ENCODE data around the gene RAB25. TPM values are rescaled to one million over a fixed set of nuclear protein-coding genes. Genes with fewer than 3 reads are reported as not detected.

Gene RAB25
- total RNA-seq, 2 experiments from 2014 or later, result not detected

GRCh38 chr1:156064615-156065014, 3.7 kb downstream of the RAB25 start:
- Histone ChIP-seq H3K4me1 (ENCODE audit: insufficient read depth, low read length, poor library complexity, severe bottlenecking) (no peaks in the 10 kb centered on the region), H3K4me2 (ENCODE audit: low read length) (no peak overlapping the region), H3K9me2 (ENCODE audit: insufficient read depth, low read length) (no peaks in the 10 kb centered on the region), H2AFZ (ENCODE audit: low read length) (no peak overlapping the region), H3K79me2 (ENCODE audit: insufficient read depth, low read depth, low read length) (no peaks in the 10 kb centered on the region), H3K27ac (ENCODE audit: low read depth, low read length, poor library complexity, severe bottlenecking) (no peak overlapping the region), H3K4me3 (ENCODE audit: low read depth, low read length, poor library complexity, severe bottlenecking) (no peak overlapping the region), H4K20me1 (ENCODE audit: insufficient read depth, low read length) (no peaks in the 10 kb centered on the region), H3K9me3 (ENCODE audit: low read length) (no peaks in the 10 kb centered on the region), H3K36me3 (ENCODE audit: insufficient read depth, low read length) (no peaks in the 10 kb centered on the region)
- ChIA-PET CTCF (ENCODE audit: unreplicated experiment) (interaction anchor here (1.0 kb wide), 1 partner anchor 75 kb away, joined by 3 read pairs; no protein-coding TSS in a partner anchor), POLR2A (no interaction called here)
- no peak for DNase-seq (ENCODE audit: low spot score)
- no TSS peak for BruUV-seq (replicated peaks)
- intact Hi-C loops (cut with micrococcal nuclease; ENCODE audit: unreplicated experiment), result no loop called here
- no peak for TF ChIP-seq EZH2phosphoT487 (IDR thresholded peaks at IDR 0.05; ENCODE audit: borderline replicate concordance, low read depth, low read length)

GRCh38 chr1:156065212-156065611, 4.3 kb downstream of the RAB25 start:
- Histone ChIP-seq H3K4me3 (ENCODE audit: low read depth, low read length, poor library complexity, severe bottlenecking) (no peak overlapping the region), H2AFZ (ENCODE audit: low read length) (no peak overlapping the region), H3K9me3 (ENCODE audit: low read length) (no peaks in the 10 kb centered on the region), H3K9me2 (ENCODE audit: insufficient read depth, low read length) (no peaks in the 10 kb centered on the region), H3K4me2 (ENCODE audit: low read length) (no peak overlapping the region), H3K79me2 (ENCODE audit: insufficient read depth, low read depth, low read length) (no peaks in the 10 kb centered on the region), H3K36me3 (ENCODE audit: insufficient read depth, low read length) (no peaks in the 10 kb centered on the region), H3K27ac (ENCODE audit: low read depth, low read length, poor library complexity, severe bottlenecking) (no peak overlapping the region), H4K20me1 (ENCODE audit: insufficient read depth, low read length) (no peaks in the 10 kb centered on the region), H3K4me1 (ENCODE audit: insufficient read depth, low read length, poor library complexity, severe bottlenecking) (no peaks in the 10 kb centered on the region)
- ChIA-PET CTCF (ENCODE audit: unreplicated experiment) (interaction anchor here (1.0 to 1.8 kb wide), 2 partner anchors 76 to 127 kb away, joined by 3 to 4 read pairs; no protein-coding TSS in a partner anchor), POLR2A (no interaction called here)
- intact Hi-C loops (cut with micrococcal nuclease; ENCODE audit: unreplicated experiment), result no loop called here
- BruUV-seq (replicated peaks), result no TSS peak
- TF ChIP-seq, protein P1, sequence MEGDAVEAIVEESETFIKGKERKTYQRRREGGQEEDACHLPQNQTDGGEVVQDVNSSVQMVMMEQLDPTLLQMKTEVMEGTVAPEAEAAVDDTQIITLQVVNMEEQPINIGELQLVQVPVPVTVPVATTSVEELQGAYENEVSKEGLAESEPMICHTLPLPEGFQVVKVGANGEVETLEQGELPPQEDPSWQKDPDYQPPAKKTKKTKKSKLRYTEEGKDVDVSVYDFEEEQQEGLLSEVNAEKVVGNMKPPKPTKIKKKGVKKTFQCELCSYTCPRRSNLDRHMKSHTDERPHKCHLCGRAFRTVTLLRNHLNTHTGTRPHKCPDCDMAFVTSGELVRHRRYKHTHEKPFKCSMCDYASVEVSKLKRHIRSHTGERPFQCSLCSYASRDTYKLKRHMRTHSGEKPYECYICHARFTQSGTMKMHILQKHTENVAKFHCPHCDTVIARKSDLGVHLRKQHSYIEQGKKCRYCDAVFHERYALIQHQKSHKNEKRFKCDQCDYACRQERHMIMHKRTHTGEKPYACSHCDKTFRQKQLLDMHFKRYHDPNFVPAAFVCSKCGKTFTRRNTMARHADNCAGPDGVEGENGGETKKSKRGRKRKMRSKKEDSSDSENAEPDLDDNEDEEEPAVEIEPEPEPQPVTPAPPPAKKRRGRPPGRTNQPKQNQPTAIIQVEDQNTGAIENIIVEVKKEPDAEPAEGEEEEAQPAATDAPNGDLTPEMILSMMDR (conservative IDR thresholded peaks at IDR 0.05; ENCODE audit: low read length), result no peak
- TF ChIP-seq EZH2phosphoT487 (IDR thresholded peaks at IDR 0.05; ENCODE audit: borderline replicate concordance, low read depth, low read length), result no peak
- no peak for DNase-seq (ENCODE audit: low spot score)

DNA sequence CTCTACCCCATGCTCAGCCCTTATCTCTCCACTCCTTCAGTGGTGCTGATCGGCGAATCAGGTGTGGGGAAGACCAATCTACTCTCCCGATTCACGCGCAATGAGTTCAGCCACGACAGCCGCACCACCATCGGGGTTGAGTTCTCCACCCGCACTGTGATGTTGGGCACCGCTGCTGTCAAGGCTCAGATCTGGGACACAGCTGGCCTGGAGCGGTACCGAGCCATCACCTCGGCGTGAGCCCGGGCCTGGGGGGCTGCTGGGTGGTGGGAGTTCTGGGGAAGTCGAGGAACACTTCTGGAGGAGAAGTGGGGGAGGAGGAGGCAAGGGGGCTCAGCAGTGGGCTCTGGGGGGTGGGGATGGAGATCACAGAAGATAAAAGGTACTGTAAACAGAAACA, 4.9 kb downstream of the RAB25 start:
- Histone ChIP-seq H3K36me3 (ENCODE audit: insufficient read depth, low read length) (no peaks in the 10 kb centered on the region), H3K27ac (ENCODE audit: low read depth, low read length, poor library complexity, severe bottlenecking) (no peak overlapping the region), H3K9me3 (ENCODE audit: low read length) (no peaks in the 10 kb centered on the region), H3K4me2 (ENCODE audit: low read length) (no peak overlapping the region), H3K9me2 (ENCODE audit: insufficient read depth, low read length) (no peaks in the 10 kb centered on the region), H4K20me1 (ENCODE audit: insufficient read depth, low read length) (no peaks in the 10 kb centered on the region), H2AFZ (ENCODE audit: low read length) (no peak overlapping the region), H3K4me1 (ENCODE audit: insufficient read depth, low read length, poor library complexity, severe bottlenecking) (no peaks in the 10 kb centered on the region), H3K79me2 (ENCODE audit: insufficient read depth, low read depth, low read length) (no peaks in the 10 kb centered on the region), H3K4me3 (ENCODE audit: low read depth, low read length, poor library complexity, severe bottlenecking) (no peak overlapping the region)
- TF ChIP-seq, protein P1 (conservative IDR thresholded peaks at IDR 0.05; ENCODE audit: low read length), result no peak
- no peak for TF ChIP-seq EZH2phosphoT487 (IDR thresholded peaks at IDR 0.05; ENCODE audit: borderline replicate concordance, low read depth, low read length)
- CTCF ChIA-PET (ENCODE audit: unreplicated experiment), result interaction anchor here (1.0 to 1.8 kb wide), 4 partner anchors 9 to 128 kb away, joined by 3 to 5 read pairs (median 4); no protein-coding TSS in a partner anchor
- no TSS peak for BruUV-seq (replicated peaks)
- POLR2A ChIA-PET, result no interaction called here
- intact Hi-C loops (cut with micrococcal nuclease; ENCODE audit: unreplicated experiment), result loop anchor here (1.0 kb wide), 1 partner anchor 128 kb away; no protein-coding TSS in a partner anchor
- no peak for DNase-seq (ENCODE audit: low spot score)
